Esophagus (tissue), 2 donors: ENCODE results near the gene ETS1. TPM values are rescaled to one million over a fixed set of nuclear protein-coding genes. Genes with fewer than 3 reads are reported as not detected.

Experiments used
- polyA plus RNA-seq, 2 donors: library from polyadenylated mRNA; stranded (reverse); fragments of 200-250 nt; gene quantifications; one replicate each; pipeline ENCODE4 v1.2.3, GENCODE V29; 2013
- donor health status: healthy with polysubstance abuse.
- donor health status: Bipolar disorder and iron deficiency.

Gene ETS1
- polyA plus RNA-seq, 2 donors, result 3.0 to 3.9 TPM

Other genes starting within 250 kb of the ETS1 start
- 1 to 10 TPM; 2.1 to 2.6 TPM for gene FLI1, start 106.5 kb upstream of the ETS1 start, polyA plus RNA-seq